CD4-positive, alpha-beta T cell treated with Interleukin-15 for 4 hours (primary cell): ENCODE data around the gene GNS.
"Not testable (repeated sequence)": the region's sequence is repeated elsewhere in the genome, so short reads cannot be mapped to it uniquely, and the experiment has no call there.

Source experiments
- DNase-seq: peaks from one replicate; pipeline ENCODE4 v3.0.0-alpha.2; 2020; ENCODE audit warnings: low spot score

Gene GNS

DNA sequence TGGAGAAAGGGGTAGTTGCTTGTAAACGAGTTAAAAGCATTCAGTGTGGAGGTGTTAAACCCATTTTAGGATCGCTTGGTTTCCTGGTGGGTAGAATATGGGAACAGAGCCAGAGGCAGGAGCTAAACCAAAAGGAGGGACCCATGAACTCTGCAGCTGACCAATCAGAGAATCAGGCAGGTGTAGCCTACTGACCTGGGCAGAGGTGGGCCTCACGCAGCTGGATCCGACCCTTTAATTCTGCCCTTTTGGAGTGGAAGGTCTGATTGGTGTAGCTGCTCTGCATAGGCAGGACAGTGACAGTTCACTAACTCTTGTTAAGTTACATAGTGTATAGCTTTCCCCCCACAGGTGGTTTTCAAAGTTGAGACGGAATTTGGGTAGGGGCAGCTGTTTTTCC lies 63.7 kb downstream of the GNS start:
- no peak for DNase-seq

DNA sequence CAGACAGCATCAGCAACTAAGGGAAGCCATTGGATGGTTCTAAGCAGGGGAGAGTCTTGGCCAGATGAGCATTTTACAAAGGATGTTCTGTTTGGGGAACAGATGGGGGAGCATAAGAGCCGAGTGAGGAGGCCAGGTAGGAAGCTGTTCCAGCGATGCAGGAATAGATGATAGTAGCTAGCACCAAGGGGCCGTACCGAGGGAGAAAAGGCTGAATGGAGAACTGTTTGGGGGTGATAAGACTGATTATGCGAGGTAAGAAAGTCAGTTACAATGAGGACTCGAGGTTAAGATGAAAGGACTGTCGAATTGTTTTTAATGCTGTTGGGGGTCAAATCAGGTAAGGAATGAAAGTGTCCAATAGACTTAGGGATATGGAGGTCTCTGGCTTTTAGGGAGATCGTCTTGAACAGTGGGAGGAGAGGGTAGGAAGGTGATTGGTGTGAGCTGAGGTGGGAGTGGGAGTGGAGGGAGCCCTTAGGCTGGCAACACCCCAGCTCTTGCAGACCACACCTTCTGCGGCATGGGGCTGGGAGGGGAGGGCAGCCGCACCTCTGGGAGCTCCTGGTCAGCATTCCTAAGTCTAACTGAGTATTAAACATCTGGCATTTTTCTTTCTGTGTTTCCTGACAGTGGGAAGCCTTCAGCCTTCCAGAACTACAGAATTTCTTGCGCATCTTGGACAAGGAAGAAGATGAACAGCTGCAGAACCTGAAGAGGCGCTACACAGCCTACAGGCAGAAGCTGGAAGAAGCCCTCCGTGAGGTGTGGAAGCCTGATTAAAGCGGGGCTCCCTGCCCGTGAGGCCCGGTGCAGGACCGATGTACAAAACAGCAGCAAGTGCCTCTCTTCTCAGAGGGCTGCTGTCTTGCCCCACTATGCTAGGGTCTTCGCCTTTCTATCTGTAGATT lies 64.8 kb downstream of the GNS start:
- no peak for DNase-seq

DNA sequence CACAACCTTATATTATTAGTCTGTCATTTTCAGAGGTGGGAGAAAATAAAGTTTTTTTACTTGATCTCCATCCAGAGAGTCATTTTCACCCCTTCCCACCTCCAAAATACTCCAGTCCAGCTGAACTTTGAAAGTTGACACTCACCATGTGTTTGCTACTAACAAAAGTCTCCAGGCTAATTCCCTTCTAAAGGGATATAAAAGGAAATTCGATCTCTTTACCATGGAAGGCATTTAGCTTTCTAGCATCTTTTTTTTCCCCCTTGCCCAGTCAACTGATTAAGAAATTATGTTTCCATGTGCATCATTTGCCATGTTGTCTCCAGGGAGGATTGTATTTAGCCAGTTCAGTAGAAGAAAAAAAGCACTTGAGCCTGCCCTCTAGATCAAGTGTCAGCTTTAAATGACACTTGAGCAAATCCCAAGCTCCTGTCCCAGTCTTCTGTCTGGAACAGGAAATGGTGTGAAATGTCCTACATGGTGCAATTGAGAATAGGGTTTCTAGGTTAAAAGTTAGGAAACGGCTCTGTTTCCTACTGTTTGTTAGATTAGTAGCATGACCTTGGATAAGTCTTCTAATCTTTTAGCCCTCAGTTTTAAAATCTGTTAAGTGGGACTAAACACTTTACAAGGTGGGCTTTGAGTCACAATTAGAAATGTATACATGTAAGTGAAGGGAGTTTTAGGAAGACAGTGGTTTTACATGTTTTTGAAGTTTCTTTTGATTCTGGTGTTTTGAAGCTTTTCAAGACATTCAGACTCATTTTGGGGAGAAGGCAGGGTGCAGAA lies 67.2 kb downstream of the GNS start:
- no peak for DNase-seq

DNA sequence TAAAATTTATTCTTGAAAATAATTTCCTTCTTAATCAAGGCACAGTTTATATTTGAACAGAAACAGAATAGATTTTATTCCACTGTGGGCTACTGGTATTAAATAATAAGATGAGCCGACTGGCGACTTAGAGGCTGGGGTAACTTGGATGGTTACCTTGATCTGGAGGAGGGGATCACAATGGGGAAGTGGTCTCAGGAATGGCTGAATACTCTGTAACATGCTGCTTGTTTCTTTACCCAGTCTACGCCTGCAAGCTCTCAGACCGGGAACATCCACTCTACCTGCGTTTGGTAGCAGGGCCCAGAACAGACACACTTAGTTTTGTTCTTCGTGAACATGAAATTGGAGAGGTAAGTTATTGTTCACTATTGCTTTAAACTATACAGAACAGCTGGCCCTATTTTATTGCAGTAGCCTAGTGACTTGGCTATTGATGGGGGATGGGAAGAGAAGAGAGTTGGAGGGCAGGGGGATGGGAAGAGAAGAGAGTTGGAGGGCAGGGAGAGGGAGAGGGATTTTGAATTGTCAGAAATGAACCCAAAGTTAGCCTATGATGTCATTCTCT lies 67.9 kb downstream of the GNS start:
- DNase-seq, result no peak

DNA sequence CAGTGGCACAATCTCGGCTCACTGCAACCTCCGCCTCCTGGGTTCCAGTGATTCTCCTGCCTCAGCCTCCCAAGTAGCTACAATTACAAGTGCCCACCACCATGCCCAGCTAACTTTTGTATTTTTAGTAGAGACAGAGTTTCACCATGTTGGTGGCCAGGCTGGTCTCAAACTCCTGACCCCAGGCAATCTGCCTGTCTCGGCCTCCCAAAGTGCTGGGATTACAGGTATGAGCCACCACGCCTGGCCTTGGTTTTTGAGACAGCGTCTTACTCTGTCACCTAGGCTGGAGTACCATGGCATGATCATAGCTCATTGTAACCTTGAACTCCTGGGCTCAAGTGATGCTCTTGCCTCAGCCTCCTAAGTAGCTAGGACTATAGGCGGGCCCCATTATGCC lies 69.0 kb downstream of the GNS start:
- not testable (repeated sequence) for DNase-seq

DNA sequence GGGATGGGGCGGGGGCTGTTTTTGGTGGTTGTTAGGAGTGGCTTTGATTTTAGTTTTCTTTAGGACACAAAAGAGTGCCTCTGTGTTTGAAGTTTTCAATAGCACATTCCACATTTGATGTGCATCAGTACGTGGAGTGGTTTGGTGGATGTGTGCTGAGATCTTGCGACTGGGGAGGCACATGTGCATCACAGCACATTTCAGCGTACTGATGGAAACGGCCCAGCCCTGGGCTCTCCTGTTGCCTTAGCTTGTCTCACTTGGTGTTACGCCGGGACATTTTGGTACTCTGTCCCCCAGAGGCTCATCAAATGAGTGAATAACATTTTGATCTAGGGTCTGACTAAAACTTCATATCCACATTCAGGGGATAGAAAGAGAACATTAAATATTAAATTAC lies 70.5 kb downstream of the GNS start:
- no peak for DNase-seq

DNA sequence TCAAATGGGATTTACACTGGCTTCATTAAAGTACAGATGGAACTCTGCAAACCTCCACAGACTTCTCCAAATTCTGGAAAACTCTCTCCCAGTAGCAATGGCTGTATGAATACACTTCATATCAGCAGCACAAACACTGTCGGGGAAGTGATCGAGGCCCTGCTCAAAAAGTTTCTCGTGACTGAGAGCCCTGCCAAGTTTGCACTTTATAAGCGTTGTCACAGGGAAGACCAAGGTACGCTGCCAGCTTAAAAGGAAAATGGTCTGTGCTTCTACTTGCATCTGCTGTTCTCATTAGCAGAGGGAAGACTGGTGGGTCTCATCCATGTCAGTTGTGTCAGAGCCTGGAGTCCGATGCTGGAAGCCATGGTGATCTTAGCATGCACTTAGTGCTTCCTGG lies 71.0 kb downstream of the GNS start:
- DNase-seq, result no peak

DNA sequence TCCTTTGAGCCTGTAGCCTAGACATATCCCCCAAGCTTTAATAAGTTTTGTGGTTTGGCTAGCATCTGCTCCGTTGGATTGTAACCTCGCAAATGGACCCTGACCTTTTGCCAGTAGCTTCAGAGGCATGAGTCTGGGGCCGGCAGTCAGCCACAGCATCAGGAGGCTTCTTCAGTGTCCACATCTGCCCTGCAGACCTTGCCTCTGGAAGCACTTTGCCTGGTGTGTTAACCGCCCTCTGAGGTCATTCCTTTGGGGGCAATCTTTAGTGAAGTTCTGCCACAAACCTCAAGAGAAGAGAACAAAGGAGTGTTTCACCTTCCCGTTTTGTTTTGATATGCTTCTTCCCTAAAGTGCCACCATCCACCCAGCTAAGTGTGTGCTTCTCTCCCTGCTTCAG lies 71.4 kb downstream of the GNS start:
- DNase-seq, result no peak

DNA sequence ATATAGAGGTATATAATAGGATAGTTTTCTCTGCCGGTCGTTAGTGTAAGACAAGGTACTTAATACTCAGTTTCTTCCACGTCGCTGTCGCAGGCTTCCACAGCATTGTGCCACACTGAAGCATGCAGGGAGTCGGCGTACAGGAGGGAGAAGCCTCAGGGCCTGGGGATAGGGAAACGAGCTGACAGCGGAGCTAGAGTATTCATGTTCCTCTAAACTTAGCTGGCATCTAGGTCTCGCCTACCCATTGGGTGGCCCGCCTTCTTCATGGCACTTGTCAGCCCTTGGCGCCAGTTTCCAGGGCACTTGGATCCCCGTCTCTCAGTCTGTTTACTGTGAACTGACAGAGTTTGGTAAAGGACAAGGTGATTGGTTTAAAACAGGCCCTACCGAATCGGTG lies 73.6 kb downstream of the GNS start:
- DNase-seq, result no peak

DNA sequence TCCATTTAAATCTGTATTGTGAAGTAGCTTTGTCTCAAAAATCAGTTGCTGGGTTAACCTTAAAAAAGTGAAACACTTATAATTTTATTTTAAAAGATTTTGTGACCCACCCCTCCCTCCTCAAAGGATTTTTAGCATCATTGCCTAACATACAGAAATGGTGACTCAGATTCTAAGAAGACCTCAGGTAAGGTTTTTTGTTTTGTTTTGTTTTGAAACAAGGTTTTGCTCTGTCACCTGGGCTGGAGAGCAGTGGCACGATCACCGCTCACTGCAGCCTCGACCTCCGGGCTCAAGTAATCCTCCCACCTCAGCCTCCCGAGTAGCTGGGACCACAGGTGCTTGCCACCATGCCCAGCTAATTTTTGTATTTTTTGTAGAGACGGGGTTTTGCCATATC lies 74.2 kb downstream of the GNS start:
- DNase-seq, result peak; percentile 74

DNA sequence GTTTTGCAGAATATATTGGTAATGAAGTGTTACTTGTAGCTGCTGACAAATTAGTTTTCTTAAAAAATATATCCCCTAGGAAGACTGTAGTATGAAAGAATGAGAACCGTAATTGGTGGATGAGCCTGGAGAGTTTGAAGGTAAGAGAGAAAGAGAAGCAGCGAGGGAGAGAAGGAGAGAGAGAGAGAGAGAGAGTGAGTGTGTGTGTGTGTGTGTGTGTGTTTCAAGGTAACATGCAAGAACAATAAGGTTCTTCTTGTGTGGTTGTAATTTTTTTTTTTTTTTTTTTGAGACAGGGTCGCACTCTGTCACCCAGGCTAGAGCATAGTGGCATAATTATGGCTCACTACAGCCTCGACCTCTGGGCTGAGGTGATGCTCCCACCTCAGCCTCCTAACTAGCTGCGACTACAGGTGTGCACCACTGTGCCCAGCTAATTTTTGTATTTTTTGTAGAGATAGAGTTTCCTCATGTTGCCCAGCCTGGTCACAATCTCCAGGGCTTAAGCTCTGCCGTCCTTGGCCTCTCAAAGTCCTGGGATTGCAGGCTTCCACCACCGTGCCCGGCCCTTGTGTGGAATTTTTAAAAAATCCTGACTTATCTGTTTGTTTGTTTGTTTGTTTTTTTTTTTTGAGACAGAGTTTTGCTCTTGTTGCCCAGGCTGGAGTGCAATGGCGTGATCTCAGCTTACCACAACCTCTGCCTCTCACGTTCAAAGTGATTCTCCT lies 75.2 kb downstream of the GNS start:
- no peak for DNase-seq

DNA sequence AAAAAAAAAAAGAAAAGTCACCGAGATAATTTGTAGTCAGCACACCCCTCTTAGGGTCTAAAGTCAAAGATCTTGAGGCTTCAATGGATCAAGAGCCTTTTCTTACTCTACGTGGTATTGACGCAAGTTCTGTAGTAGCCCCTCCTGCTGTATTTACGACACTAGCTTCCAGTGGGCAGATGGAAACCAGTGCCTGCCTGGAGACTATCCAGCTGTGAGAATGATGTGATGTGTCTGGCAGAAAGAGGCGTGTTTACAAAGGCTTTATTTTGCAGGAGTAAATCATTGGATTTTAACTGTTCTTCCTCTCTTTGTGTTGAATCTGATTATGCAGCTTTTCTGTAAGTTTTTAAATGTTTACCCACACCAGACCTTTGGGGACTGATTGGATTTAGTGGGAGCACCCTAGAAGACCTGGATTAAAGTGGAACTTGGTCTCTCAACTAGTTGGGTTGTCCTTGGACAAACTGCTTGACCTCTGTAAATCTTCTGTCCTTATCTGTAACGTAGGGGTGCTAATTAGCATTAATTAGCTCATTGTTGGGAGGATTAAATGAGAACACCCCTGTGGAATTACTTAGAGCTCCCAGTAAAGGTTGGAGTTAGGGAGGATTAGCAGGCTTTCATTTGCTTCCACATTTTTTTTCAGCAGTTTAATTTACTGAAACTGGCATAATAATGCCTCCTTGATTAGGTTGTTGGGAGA lies 76.5 kb downstream of the GNS start:
- no peak for DNase-seq

DNA sequence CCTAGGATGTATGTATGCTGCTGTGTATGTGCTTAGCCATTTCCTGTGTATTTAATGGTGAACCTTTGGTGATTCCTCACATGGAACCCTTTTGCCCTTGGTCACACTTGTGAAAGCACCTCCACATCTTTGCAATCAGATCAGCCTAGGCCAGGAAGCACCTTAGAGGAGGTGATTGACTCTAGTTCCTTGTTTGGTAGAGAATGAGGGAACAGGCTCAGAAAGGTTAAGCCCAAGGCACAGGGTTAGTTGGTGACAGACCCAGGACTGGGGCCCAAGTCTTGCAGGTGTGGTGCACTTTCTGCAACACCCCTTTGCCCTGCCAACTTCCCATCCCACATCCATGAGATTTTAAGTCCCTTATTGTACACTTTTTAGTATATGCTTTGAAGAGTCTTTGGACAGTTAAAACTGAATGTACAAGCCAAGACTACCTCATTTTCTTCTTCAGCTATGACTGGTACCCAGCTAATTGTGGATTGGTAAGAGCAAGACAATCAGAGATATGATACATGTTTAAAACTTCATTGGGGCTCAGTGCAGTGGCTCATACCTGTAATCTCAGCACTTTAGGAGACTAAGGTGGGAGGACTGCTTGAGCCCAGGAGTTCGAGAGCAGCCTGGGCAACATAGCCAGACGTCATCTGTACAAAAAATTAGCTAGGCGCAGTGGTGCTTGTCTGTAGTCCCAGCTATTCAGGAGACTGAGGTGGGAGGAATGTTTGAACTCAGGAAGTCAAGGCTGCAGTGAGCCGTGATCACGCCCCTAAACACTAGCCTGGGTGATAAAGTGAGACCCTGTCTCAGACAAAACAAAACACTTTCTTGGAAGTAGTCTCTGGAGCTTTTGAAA lies 77.8 kb downstream of the GNS start:
- no peak for DNase-seq

DNA sequence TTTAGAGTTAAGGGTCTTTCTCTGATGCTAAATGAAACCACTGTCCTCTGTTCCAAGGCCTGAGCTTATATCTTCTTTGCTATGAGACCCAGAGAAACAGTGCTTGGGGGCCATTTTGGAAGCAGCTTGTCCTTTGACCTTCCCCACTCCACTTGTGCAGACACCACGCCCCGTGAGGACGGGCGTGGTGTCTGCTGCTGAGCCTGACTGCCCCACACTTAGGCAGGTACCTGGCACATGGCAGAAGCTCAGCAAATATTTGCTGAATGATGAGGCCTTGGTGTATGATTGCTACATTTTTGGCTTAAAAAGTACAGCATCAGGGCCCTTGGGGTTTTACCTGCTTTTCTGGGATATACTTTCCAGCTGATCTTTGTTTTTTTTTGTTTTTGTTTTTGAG lies 79.0 kb downstream of the GNS start:
- DNase-seq, result no peak

DNA sequence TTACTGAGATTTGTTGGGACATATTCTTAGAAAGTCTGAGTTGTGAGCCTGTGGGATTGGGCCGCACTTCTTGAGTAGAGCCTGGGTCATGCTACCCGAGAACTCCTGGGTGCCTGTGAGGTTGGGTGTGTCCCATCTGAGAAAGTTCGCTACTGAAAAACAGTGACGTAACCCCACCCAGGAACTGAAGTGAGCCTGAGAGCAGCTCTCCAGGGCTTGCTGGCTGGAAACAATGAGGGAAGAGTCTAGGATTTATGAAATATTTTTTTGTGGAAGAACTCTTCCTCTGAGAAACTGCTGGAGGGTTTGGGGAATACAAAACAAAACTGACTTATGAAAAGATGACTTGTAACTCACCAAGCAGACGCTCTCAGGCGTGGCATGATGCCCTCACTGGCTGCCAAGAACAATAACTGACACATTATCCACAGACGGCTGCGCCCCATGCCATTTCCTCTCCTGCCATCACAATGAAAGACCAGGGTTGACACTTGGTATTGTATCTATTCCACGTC lies 79.7 kb downstream of the GNS start:
- peak; percentile 83 for DNase-seq

DNA sequence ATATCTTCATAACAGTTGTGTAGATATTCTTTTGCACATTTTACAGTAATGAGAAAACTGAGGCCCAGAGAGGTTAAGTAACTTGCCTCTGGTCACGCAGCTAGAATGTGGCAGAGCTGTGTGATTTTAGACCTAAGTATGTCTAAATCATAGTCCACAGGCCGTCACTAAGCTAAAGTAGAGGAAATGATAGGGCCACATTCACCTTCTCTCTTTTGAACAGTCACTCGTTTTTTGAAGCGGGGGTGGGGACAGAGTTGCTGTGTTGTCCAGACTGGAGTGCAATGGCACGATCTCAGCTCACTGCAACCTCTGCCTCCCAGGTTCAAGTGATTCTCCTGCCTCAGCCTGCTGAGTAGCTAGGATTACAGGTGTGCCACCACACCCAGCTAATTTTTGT lies 80.4 kb downstream of the GNS start:
- no peak for DNase-seq

DNA sequence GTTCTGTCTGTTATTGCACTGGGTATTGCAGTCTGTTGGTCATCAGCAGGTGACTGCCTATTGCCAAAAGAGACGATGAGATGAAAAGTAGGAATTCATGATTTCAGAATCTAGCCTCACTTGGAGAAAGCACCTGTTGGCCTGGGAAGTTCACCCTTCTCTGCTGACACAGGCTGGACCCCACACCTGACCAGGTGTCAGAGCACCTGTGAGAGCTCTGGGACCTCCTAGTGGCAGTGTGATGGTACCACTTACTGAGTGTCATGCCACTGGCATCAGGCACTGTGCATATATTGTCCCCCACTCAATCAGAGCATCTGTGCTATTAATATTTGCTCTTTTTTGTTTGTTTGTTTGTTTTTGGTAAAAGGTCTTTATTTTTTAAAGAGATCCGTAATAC lies 81.0 kb downstream of the GNS start:
- DNase-seq, result no peak

DNA sequence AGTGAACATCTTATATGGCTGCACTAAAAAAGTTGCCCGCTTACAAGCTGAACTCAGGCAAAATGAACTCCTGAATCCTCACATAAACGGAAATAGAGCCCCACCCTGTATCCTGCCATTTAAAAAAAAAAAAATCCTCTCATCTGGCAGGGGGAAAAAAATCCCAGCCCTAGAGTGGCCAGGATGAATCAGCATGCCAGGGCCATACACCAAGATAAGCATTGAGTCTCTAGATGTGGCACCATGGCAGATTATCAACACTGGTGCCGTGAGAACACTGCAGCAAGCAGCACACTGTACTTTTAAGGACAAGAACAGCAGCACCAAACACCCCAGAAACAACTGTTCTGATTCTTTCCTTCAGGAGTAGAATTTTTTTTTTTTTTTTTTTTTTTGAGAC lies 83.4 kb downstream of the GNS start:
- DNase-seq, result no peak

DNA sequence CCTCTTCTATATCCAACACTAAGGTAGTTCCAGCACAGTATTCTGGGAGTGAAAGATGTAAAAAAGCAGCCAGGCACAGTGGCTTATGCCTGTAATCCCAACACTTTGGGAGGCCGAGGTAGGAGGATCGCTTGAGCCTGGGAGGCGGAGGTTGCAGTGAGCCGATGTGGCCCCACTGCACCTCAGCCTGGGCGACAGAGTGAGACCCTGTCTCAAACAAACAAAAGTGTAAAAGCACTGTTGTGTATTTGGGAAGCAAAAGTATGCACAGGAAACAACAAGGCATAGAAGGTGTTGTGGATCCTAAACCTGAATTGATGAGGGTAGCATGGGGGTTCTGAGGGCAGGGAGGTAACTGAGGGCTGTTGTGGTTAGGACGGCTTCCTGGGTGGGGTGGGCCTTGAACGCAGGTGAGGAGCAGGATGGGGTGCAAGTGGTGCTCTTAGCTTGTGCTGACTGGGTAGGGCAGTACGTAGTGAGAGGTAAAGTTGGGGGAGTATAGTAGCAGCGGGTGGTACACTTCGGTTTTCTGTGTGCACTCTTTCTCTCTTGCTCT lies 84.8 kb downstream of the GNS start:
- DNase-seq, result peak; percentile 72

DNA sequence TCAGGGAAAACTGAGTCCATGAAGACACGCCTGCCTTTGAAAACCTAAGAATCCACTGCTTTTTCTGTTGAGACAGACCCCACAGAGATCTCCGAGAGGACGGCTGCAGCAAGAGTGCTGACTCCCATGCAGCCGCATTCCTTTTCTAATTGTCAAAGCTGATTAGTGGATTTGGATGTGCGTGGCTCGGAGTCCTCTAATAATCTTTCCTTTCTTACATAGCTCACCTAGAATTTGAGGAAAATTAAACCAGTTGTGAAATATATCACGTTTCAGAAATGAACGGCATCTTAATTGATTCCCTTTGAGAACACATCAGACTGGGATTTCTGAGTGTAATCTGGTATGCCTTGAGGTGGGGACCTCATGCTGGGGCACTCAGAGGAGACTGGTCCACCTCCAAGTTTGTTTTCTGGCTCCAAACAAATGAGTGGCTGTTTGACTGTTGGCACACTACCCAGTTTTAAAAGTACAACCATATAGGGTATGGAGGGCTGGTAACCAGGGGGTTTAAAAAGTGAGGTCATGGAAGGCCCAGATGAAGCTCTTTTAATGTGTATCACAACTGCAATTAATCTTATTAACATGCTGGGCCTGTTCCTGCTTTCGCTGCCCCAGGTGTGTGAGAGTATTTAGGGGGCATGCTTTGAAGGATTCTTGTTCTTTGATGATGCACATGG lies 85.6 kb downstream of the GNS start:
- no peak for DNase-seq
